Measurements from ENCODE around the gene HPRT1. TPM values are rescaled to one million over a fixed set of nuclear protein-coding genes. Genes with fewer than 3 reads are reported as not detected.
A peak's percentile ranks its signal among the peaks of the same experiment; 100 is the strongest.

Gene HPRT1
- total RNA-seq, 1 donor from 2014 or later = 17.3 TPM

DNA sequence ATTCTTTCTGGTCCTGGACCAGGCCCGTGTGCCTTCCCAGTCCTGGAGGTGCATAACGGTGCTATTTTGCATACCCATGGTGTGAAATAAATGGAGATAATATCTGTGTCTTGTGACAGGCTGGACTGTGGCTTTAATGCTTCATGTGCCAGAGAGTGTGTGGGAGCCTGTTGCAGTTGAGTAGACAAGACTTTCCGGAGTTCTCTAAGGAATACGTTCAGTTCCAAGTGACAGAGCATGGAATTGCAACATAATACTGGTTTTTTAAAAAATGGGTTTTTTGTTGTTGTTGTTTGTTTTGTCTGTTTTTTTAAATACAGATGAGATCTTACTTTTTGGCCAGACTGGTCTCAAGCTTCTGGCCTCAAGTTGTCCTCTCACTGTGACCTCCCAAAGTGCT is 74.0 kb downstream of the HPRT1 start:
- no peak for DNase-seq (ENCODE audit: low spot score)
- no peak overlapping the region for H3K27ac Mint-ChIP-seq (ENCODE audit: unreplicated experiment)
- peaks cover 2% of the 10 kb centered on the region for H3K9me3 Mint-ChIP-seq (ENCODE audit: low read depth)
- peaks cover 10% of the 10 kb centered on the region for H3K4me1 Mint-ChIP-seq (ENCODE audit: low read depth)
- H3K4me3 Mint-ChIP-seq (ENCODE audit: unreplicated experiment) = no peak overlapping the region
- no peaks in the 10 kb centered on the region for H3K27me3 Mint-ChIP-seq (ENCODE audit: low read depth)
- TF ChIP-seq, protein P1, sequence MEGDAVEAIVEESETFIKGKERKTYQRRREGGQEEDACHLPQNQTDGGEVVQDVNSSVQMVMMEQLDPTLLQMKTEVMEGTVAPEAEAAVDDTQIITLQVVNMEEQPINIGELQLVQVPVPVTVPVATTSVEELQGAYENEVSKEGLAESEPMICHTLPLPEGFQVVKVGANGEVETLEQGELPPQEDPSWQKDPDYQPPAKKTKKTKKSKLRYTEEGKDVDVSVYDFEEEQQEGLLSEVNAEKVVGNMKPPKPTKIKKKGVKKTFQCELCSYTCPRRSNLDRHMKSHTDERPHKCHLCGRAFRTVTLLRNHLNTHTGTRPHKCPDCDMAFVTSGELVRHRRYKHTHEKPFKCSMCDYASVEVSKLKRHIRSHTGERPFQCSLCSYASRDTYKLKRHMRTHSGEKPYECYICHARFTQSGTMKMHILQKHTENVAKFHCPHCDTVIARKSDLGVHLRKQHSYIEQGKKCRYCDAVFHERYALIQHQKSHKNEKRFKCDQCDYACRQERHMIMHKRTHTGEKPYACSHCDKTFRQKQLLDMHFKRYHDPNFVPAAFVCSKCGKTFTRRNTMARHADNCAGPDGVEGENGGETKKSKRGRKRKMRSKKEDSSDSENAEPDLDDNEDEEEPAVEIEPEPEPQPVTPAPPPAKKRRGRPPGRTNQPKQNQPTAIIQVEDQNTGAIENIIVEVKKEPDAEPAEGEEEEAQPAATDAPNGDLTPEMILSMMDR (IDR thresholded peaks at IDR 0.05) = no peak
- H3K36me3 Mint-ChIP-seq (ENCODE audit: low read depth) = no peaks in the 10 kb centered on the region

DNA sequence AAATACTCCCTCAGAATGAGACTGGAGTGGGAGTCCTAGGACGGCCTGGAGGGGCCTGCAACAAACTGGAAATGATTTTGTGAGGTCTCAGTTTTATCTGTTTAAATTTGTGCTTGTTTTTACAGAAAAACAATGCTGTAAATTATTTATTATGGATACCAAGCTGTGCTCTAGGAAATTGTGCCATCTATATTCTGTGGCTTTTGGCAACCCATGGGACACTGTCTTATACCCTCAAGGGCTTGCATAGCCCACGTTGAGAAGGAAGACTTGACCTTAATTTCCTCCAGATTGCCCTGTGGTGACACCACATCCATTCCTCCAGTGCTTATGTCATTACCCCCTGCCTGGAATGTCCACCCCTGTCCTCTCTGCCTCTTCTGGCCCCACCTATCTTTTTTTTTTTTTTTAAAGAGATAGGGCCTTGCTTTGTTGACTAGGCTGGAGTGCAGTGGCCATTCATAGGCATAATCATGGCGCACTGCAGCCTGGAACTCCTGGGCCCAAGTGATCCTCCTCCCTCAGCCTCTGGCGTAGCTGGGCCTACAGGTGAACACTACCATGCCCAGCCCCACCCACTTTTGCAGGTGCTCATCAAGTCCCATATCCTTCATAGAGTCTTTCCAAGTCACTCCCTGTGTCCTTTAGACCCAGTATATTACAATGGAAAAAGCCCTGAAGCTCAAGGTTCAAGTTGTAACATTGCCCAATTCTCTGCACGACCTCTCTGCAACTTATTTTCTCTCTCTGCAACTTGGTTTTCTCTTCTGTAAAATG is 77.4 kb downstream of the HPRT1 start:
- H3K4me1 Mint-ChIP-seq (ENCODE audit: low read depth) = peaks cover 10% of the 10 kb centered on the region
- peaks cover 2% of the 10 kb centered on the region for H3K9me3 Mint-ChIP-seq (ENCODE audit: low read depth)
- TF ChIP-seq, protein P1 (IDR thresholded peaks at IDR 0.05) = no peak
- H3K27ac Mint-ChIP-seq (ENCODE audit: unreplicated experiment) = peak overlapping the region; percentile 3
- no peak for DNase-seq (ENCODE audit: low spot score)
- H3K27me3 Mint-ChIP-seq (ENCODE audit: low read depth) = no peaks in the 10 kb centered on the region
- H3K4me3 Mint-ChIP-seq (ENCODE audit: unreplicated experiment) = no peak overlapping the region
- no peaks in the 10 kb centered on the region for H3K36me3 Mint-ChIP-seq (ENCODE audit: low read depth)

DNA sequence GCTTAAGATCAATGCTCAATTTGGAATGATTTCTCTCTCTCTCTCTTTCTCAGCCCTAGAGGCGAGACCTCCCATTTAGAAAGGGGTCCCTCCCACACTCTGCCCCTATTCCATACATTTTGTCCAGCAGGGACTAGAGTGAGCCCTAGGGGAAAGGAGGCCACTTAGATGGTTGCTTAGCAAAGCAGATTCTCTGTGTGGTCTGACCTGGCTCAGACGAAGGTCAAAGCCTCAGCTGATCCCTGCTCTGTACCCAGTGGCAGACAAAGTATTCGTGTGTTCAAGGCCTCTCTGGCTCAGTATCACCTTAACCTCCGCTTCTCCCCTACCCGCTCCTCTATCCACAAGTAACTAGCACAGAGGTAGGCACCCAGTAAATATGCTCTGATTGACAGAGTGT is 78.4 kb downstream of the HPRT1 start:
- peaks cover 2% of the 10 kb centered on the region for H3K9me3 Mint-ChIP-seq (ENCODE audit: low read depth)
- H3K36me3 Mint-ChIP-seq (ENCODE audit: low read depth) = no peaks in the 10 kb centered on the region
- no peaks in the 10 kb centered on the region for H3K27me3 Mint-ChIP-seq (ENCODE audit: low read depth)
- TF ChIP-seq, protein P1 (IDR thresholded peaks at IDR 0.05) = no peak
- no peak for DNase-seq (ENCODE audit: low spot score)
- no peak overlapping the region for H3K4me3 Mint-ChIP-seq (ENCODE audit: unreplicated experiment)
- peaks cover 17% of the 10 kb centered on the region for H3K4me1 Mint-ChIP-seq (ENCODE audit: low read depth)
- H3K27ac Mint-ChIP-seq (ENCODE audit: unreplicated experiment) = no peak overlapping the region

DNA sequence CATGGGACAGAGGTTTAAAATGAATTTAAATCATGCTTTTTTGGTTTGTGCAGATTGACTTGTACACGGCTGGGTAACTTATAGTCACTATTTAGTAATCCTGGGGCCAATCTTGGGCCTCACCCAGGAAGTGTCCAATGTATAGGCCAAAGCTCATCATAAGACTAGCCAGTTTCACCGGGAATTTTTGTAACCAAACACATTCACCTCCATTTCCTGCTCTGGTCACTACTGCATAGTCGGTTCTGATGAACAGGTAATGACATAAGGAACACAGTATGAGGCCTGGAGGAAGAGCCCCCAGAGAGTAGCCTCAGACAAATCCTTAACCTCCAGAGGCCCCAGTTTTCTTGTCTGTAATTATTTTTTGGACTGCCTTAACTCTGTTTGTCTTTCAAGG is 81.9 kb downstream of the HPRT1 start:
- H3K9me3 Mint-ChIP-seq (ENCODE audit: low read depth) = no peaks in the 10 kb centered on the region
- H3K36me3 Mint-ChIP-seq (ENCODE audit: low read depth) = no peaks in the 10 kb centered on the region
- peaks cover 16% of the 10 kb centered on the region for H3K4me1 Mint-ChIP-seq (ENCODE audit: low read depth)
- no peak overlapping the region for H3K4me3 Mint-ChIP-seq (ENCODE audit: unreplicated experiment)
- TF ChIP-seq, protein P1 (IDR thresholded peaks at IDR 0.05) = no peak
- H3K27ac Mint-ChIP-seq (ENCODE audit: unreplicated experiment) = no peak overlapping the region
- H3K27me3 Mint-ChIP-seq (ENCODE audit: low read depth) = no peaks in the 10 kb centered on the region
- DNase-seq (ENCODE audit: low spot score) = no peak

DNA sequence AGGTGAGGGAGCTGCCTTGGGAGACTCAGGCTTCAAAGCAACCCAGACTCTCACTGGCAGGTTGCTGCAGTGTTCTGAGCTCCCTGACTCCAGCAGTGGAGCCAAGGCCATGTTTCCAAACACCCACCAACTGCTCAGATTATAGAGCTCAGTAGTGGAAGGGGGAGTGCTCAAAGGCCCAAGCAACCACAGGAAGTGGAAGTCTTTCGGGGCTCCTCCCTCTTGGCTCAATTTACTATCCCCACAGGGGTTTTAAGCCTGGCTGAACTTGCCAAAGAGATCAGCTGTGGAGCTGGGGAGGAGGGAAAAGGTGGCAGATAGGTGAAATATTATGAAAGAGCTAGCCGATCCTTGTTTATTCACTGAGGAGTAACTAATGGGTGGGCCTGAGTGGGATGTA is 82.5 kb downstream of the HPRT1 start:
- DNase-seq (ENCODE audit: low spot score) = no peak
- Mint-ChIP-seq H3K36me3 (ENCODE audit: low read depth) (no peaks in the 10 kb centered on the region), H3K9me3 (ENCODE audit: low read depth) (no peaks in the 10 kb centered on the region), H3K27ac (ENCODE audit: unreplicated experiment) (no peak overlapping the region), H3K27me3 (ENCODE audit: low read depth) (no peaks in the 10 kb centered on the region), H3K4me1 (ENCODE audit: low read depth) (peaks cover 19% of the 10 kb centered on the region), H3K4me3 (ENCODE audit: unreplicated experiment) (no peak overlapping the region)
- TF ChIP-seq, protein P1 (IDR thresholded peaks at IDR 0.05) = no peak
